ENCODE results near the gene DCPS.

GRCh38 chr11:126385991-126386728 lies 82.3 kb downstream of the DCPS start:
- TF ChIP-seq POLR2AphosphoS5 (IDR thresholded peaks at IDR 0.05) = no peak
- no peak for TF ChIP-seq POLR2A (IDR thresholded peaks at IDR 0.05)
